Astrocyte of the spinal cord (primary cell): Measurements from ENCODE around the gene DUS1L.

Source experiments
- DNase-seq: peaks from one replicate; pipeline ENCODE4 v3.0.0; 2011; ENCODE audit warnings: low read depth, low spot score
- H3K4me3 ChIP-seq: 2 replicates; pipeline ENCODE4 v1.5.1; 2011; ENCODE audit warnings: low read depth, mild to moderate bottlenecking, low read length, moderate library complexity
- CTCF ChIP-seq: IDR thresholded peaks from 2 replicates; pipeline ENCODE4 v1.5.1; 2012; ENCODE audit warnings: low read depth, mild to moderate bottlenecking, low read length, inconsistent platforms
- in situ Hi-C: cut with HindIII; loops from 2 replicates; pipeline ENCODE4 v1.10.0; 2017; ENCODE audit warnings: low sequenced_read_pairs

The DUS1L gene

DNA sequence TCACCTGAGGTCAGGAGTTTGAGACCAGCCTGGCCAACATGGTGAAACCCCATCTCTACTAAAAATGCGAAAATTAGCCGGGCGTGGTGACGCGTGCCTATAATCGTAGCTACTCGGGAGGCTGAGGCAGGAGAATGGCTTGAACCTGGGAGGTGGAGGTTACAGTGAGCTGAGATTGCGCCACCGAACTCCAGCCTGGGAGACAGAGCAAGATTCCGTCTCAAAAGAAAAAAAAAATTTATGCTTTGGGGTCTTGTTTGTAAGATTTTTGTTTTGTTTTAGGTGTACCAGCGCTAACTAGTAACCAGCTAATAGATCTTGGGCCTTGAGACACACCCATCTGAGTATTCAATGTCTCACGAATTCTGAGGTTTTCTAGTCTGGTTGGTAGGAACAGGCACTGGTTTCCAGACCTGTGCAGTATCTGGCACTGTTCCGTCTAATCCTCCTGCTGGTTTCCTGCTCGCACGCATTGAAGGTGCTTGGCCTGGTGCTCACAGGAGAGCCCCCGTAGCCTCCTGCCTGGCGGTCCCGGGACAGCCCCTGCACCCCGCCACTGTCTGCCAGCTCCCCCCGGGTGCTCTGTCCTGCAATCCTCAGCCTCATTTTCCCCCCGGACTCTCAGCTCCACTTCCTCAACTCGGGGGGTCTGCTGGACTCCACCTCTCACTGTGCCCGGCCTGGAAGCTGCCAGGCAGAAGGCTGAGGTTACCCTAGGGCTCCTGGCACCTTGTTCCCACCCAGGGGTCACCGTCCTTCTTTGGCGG is 10.6 kb upstream of the DUS1L start:
- H3K4me3 ChIP-seq, result no peak overlapping the region
- no peak for DNase-seq
- in situ Hi-C loops, result no loop called here
- TF ChIP-seq CTCF, result no peak

DNA sequence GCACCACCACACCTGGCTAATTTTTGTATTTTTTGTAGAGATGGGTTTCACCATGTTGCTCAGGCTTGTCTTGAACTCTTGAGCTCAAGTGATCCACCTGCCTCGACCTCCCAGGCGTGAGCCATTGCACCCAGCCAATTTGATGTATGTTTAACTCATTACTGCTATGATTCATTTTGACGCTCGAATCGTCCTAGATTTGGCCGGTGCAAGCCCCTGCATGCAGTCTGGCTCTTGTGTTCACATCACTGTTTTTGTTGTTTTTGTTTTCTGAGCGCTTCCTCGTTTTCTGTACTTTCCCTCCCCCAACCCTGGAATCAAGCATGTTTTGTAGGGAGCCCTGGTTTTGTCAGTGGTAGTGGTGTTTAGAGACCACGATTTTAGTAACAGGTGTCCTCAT is 7.8 kb upstream of the DUS1L start:
- no peak for DNase-seq
- TF ChIP-seq CTCF, result no peak
- in situ Hi-C loops, result no loop called here
- H3K4me3 ChIP-seq, result no peak overlapping the region

DNA sequence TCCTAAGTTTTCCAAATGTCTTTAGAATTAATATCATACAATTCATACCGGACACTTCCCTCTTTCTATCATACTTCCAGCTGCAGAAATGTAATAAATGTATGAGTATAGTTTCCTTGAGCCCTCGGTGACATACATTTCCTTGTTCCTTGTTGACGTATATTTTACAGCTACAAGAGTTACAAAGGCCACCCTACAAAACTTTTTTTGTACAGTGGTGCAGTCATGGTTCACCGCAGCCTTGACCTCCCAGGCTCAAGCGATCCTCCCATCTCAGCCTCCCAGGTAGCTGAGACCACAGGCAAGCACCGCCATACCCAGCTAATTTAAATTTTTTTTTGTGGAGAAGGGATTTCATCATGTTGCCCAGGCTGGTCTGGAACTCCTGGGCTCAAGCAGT is 7.2 kb upstream of the DUS1L start:
- in situ Hi-C loops, result no loop called here
- no peak for TF ChIP-seq CTCF
- H3K4me3 ChIP-seq, result no peak overlapping the region
- no peak for DNase-seq

- H3K4me3 ChIP-seq, result no peak overlapping the region
- in situ Hi-C loops, result no loop called here
- no peak for TF ChIP-seq CTCF
- no peak for DNase-seq
Measured at GRCh38 chr17:82070611-82071010, 5.0 kb upstream of the DUS1L start.

GRCh38 chr17:82065193-82065637 is 389 bp downstream of the DUS1L start:
- peak overlapping the region; percentile 70 for H3K4me3 ChIP-seq
- peak; percentile 17 for DNase-seq
- in situ Hi-C loops, result no loop called here
- TF ChIP-seq CTCF, result no peak

DNA sequence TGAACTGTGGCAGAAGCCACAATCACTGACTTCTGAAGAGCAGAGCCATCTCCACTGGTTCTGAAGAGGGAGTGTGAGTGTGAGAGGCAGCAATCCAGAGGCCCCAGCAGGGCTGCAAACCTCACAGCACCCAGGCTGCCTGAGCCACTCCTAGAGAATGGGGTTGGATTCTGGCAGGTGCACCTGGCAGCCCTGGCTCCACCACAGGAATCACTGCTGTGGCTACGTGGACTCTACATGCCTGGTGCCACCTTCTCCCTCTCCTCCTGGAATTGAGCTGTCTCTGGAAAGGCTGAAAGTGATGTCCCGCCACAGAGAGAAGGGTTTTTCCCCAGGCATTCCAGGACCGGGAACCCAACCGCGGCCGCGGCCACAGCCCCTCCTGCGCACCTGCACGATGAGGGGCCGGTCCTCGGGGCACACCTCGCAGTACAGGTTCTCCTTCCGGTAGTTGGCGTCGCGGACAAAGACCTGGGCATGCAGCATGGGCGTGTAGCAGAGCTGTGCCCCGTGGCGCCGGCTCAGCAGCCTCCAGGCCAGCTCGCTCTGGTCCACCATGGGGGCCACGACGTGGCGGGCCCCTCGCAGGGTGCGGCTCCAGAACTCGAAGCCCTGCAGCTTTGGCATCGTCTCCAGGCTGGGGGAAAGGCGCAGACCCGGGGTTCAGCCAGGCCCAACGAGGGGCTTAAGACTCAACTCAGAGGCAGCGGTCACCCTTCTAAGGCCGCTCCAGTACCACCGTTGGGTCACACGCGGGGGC is 991 bp downstream of the DUS1L start:
- H3K4me3 ChIP-seq, result peak overlapping the region; percentile 70
- no peak for DNase-seq
- no peak for TF ChIP-seq CTCF
- in situ Hi-C loops, result no loop called here
